GM12875 (cell line): ENCODE data around the gene VSIG10L.
A peak's percentile ranks its signal among the peaks of the same experiment; 100 is the strongest.

ENCODE experiments used
- H3K4me3 ChIP-seq: one replicate; pipeline ENCODE4 v1.5.1; 2011; ENCODE audit warnings: low read depth, low read length, control low read depth
- TF ChIP-seq, protein P1 (sequence below): IDR thresholded peaks from 2 replicates; pipeline ENCODE4 v1.5.1; 2011; ENCODE audit warnings: low read depth, mild to moderate bottlenecking, control low read depth, inconsistent platforms, low read length, moderate library complexity, borderline replicate concordance; ENCODE audit not compliant: insufficient read depth

Gene VSIG10L

GRCh38 chr19:51354742-51355148 is 12.8 kb upstream of the VSIG10L start:
- no peak overlapping the region for H3K4me3 ChIP-seq
- TF ChIP-seq, protein P1, sequence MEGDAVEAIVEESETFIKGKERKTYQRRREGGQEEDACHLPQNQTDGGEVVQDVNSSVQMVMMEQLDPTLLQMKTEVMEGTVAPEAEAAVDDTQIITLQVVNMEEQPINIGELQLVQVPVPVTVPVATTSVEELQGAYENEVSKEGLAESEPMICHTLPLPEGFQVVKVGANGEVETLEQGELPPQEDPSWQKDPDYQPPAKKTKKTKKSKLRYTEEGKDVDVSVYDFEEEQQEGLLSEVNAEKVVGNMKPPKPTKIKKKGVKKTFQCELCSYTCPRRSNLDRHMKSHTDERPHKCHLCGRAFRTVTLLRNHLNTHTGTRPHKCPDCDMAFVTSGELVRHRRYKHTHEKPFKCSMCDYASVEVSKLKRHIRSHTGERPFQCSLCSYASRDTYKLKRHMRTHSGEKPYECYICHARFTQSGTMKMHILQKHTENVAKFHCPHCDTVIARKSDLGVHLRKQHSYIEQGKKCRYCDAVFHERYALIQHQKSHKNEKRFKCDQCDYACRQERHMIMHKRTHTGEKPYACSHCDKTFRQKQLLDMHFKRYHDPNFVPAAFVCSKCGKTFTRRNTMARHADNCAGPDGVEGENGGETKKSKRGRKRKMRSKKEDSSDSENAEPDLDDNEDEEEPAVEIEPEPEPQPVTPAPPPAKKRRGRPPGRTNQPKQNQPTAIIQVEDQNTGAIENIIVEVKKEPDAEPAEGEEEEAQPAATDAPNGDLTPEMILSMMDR, result no peak

GRCh38 chr19:51354103-51354741 is 12.3 kb upstream of the VSIG10L start:
- TF ChIP-seq, protein P1, result no peak
- H3K4me3 ChIP-seq, result no peak overlapping the region

GRCh38 chr19:51352783-51353360 is 10.9 kb upstream of the VSIG10L start:
- TF ChIP-seq, protein P1, result no peak
- H3K4me3 ChIP-seq, result no peak overlapping the region

- TF ChIP-seq, protein P1, result no peak
- no peak overlapping the region for H3K4me3 ChIP-seq
Measured at GRCh38 chr19:51351266-51351990, 9.5 kb upstream of the VSIG10L start.

GRCh38 chr19:51347209-51347928 is 5.4 kb upstream of the VSIG10L start:
- TF ChIP-seq, protein P1, result no peak
- no peak overlapping the region for H3K4me3 ChIP-seq

DNA sequence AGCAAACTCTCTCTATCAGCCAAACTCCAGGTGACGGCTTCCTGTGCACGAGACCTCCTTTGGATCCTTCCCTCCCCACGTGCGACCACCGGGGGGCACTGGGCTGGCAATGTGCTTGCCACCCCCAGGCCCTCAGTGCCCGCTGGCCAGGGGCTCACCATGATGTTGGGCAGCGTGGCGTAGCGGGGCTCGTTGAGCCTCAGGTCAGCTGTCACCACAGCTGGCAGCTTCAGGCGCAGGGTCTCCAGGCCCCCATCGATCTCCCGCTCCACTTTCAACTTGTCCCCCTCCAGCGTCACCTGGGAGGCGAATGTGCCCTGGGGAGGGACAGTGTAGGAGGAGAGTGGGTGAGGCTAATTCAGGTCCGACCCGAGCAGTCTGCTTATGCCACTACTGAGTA is 4.8 kb upstream of the VSIG10L start:
- TF ChIP-seq, protein P1, result 0 out of 2 replicates have a peak, but pooled peaks have one; percentile 3
- no peak overlapping the region for H3K4me3 ChIP-seq
